ENCODE measurements around the gene GLB1L2. TPM values are rescaled to one million over a fixed set of nuclear protein-coding genes. Genes with fewer than 3 reads are reported as not detected.
"Not testable (repeated sequence)": the region's sequence is repeated elsewhere in the genome, so short reads cannot be mapped to it uniquely, and the experiment has no call there.

Gene GLB1L2
- total RNA-seq, 4 donors from 2014 or later, result 7.1 to 13.1 (median 10.5) TPM

GRCh38 chr11:134312223-134312622, 19.6 kb upstream of the GLB1L2 start:
- DNase-seq (ENCODE audit: extremely low spot score), result peak; percentile 85
- Histone ChIP-seq H3K36me3 (no peaks in the 10 kb centered on the region), H3K27me3 (peaks cover 0 to 19% (median 0%) of the 10 kb centered on the region in 4 donors), H3K4me3 (no peak overlapping the region), H3K4me1 (no peaks in the 10 kb centered on the region), H3K27ac (replicated peaks in 1 of 4) (no peak overlapping the region), H3K9me3 (peaks cover 0 to 10% (median 8%) of the 10 kb centered on the region in 4 donors)
- intact Hi-C loops (cut with DNase I), result no loop called here
- 100% methylated on average over 5 of the region's 12 CpGs for WGBS
- TF ChIP-seq CTCF (IDR thresholded peaks at IDR 0.05) (no peak), EP300 (IDR thresholded peaks at IDR 0.05) (no peak), POLR2A (IDR thresholded peaks at IDR 0.05; ENCODE audit: low read depth) (no peak), POLR2AphosphoS5 (IDR thresholded peaks at IDR 0.05) (no peak)

- peaks cover 0 to 16% (median 11%) of the 10 kb centered on the region in 4 donors for H3K9me3 ChIP-seq
- WGBS, result 84% methylated on average over 3 of the region's 5 CpGs
Observed at GRCh38 chr11:134312807-134313206, 19.0 kb upstream of the GLB1L2 start.

GRCh38 chr11:134313379-134313778, 18.4 kb upstream of the GLB1L2 start:
- intact Hi-C loops (cut with DNase I), result no loop called here
- TF ChIP-seq POLR2AphosphoS5 (IDR thresholded peaks at IDR 0.05) (no peak), EP300 (IDR thresholded peaks at IDR 0.05) (no peak), POLR2A (IDR thresholded peaks at IDR 0.05; ENCODE audit: low read depth) (no peak), CTCF (IDR thresholded peaks at IDR 0.05) (no peak)
- Histone ChIP-seq H3K4me3 (no peak overlapping the region), H3K27ac (replicated peaks in 1 of 4) (no peak overlapping the region), H3K27me3 (peaks cover 0 to 19% (median 0%) of the 10 kb centered on the region in 4 donors), H3K4me1 (no peaks in the 10 kb centered on the region), H3K36me3 (no peaks in the 10 kb centered on the region), H3K9me3 (peaks cover 0 to 16% (median 12%) of the 10 kb centered on the region in 4 donors)
- WGBS, result 74% methylated on average over 5 of the region's 10 CpGs
- no peak for DNase-seq (ENCODE audit: extremely low spot score)

More at GRCh38 chr11:134312807-134313206, 19.0 kb upstream of the GLB1L2 start:
- TF ChIP-seq POLR2AphosphoS5 (IDR thresholded peaks at IDR 0.05) (no peak), EP300 (IDR thresholded peaks at IDR 0.05) (no peak), POLR2A (IDR thresholded peaks at IDR 0.05; ENCODE audit: low read depth) (no peak), CTCF (IDR thresholded peaks at IDR 0.05) (no peak)
- Histone ChIP-seq H3K36me3 (no peaks in the 10 kb centered on the region), H3K4me1 (no peaks in the 10 kb centered on the region), H3K27me3 (peaks cover 0 to 19% (median 0%) of the 10 kb centered on the region in 4 donors), H3K27ac (replicated peaks in 1 of 4) (no peak overlapping the region), H3K4me3 (no peak overlapping the region)
- intact Hi-C loops (cut with DNase I), result no loop called here
- DNase-seq (ENCODE audit: extremely low spot score), result no peak

GRCh38 chr11:134313821-134314607, 17.8 kb upstream of the GLB1L2 start:
- Histone ChIP-seq H3K4me1 (no peaks in the 10 kb centered on the region), H3K27ac (replicated peaks in 1 of 4) (no peak overlapping the region), H3K27me3 (peaks cover 0 to 19% (median 0%) of the 10 kb centered on the region in 4 donors), H3K4me3 (no peak overlapping the region), H3K36me3 (no peaks in the 10 kb centered on the region), H3K9me3 (peaks cover 0 to 16% (median 12%) of the 10 kb centered on the region in 4 donors)
- intact Hi-C loops (cut with DNase I), result no loop called here
- 73% methylated on average over 9 of the region's 9 CpGs for WGBS
- DNase-seq (ENCODE audit: extremely low spot score), result no peak
- TF ChIP-seq EP300 (IDR thresholded peaks at IDR 0.05), result no peak

GRCh38 chr11:134317103-134317502, 14.7 kb upstream of the GLB1L2 start:
- H3K4me3 ChIP-seq, result no peak overlapping the region
- no peaks in the 10 kb centered on the region for H3K4me1 ChIP-seq
- intact Hi-C loops (cut with DNase I), result no loop called here
- H3K27ac ChIP-seq (replicated peaks in 1 of 4), result no peak overlapping the region
- 93% methylated on average over 3 of the region's 3 CpGs for WGBS
- H3K9me3 ChIP-seq, result peaks cover 0 to 25% (median 12%) of the 10 kb centered on the region in 4 donors
- H3K36me3 ChIP-seq, result no peaks in the 10 kb centered on the region
- peaks cover 0 to 14% (median 0%) of the 10 kb centered on the region in 4 donors for H3K27me3 ChIP-seq
- TF ChIP-seq POLR2AphosphoS5 (IDR thresholded peaks at IDR 0.05) (no peak), POLR2A (IDR thresholded peaks at IDR 0.05; ENCODE audit: low read depth) (no peak), EP300 (IDR thresholded peaks at IDR 0.05) (no peak), CTCF (IDR thresholded peaks at IDR 0.05) (no peak)
- DNase-seq (ENCODE audit: extremely low spot score), result no peak

GRCh38 chr11:134321373-134321772, 10.4 kb upstream of the GLB1L2 start:
- peaks cover 0 to 24% (median 12%) of the 10 kb centered on the region in 4 donors for H3K9me3 ChIP-seq
- 84% methylated on average over 2 of the region's 2 CpGs for WGBS
- H3K4me3 ChIP-seq; H3K4me1 ChIP-seq; DNase-seq (ENCODE audit: extremely low spot score); H3K27me3 ChIP-seq; H3K36me3 ChIP-seq; H3K27ac ChIP-seq (replicated peaks in 1 of 4); intact Hi-C loops (cut with DNase I): not testable (repeated sequence)

Measured in esophagus muscularis mucosa (tissue), 4 donors.